Measurements from ENCODE around the gene ENOPH1.

- TF ChIP-seq CTCF (conservative IDR thresholded peaks at IDR 0.05) (no peak), EZH2 (IDR thresholded peaks at IDR 0.05; ENCODE audit: low read depth) (no peak)
Observed at GRCh38 chr4:82398263-82398662, 32.1 kb upstream of the ENOPH1 start.
